ENCODE measurements around the gene MMP17. TPM values are rescaled to one million over a fixed set of nuclear protein-coding genes. Genes with fewer than 3 reads are reported as not detected.

MMP17 gene
- total and polyA plus RNA-seq, 5 donors from 2014 or later: 0.51 TPM; not detected in 4

GRCh38 chr12:131848753-131849152 lies 20.6 kb downstream of the MMP17 start:
- H3K4me1 Mint-ChIP-seq: no peaks in the 10 kb centered on the region
- DNase-seq (no peak), ATAC-seq (ENCODE audit: low read depth in 2 of 2) (no peak)
- Histone ChIP-seq H3K27ac (ENCODE audit: insufficient read depth, low read length, poor library complexity, severe bottlenecking) (no peak overlapping the region), H3K4me1 (ENCODE audit: control insufficient read depth, insufficient read depth, low read length, poor library complexity, severe bottlenecking) (no peaks in the 10 kb centered on the region), H3K36me3 (ENCODE audit: control insufficient read depth, insufficient read depth, low read length) (no peaks in the 10 kb centered on the region), H3K27me3 (ENCODE audit: control insufficient read depth, insufficient read depth, low read length) (no peaks in the 10 kb centered on the region), H3K9me3 (ENCODE audit: control insufficient read depth in 2 of 2, low read length in 2 of 2) (no peaks in the 10 kb centered on the region), H3K4me3 (ENCODE audit: low read depth, low read length) (no peak overlapping the region)
- peak overlapping the region in 1 of 3 donors; percentile 15 for H3K27ac Mint-ChIP-seq
- no peaks in the 10 kb centered on the region for H3K9me3 Mint-ChIP-seq
- no peaks in the 10 kb centered on the region for H3K36me3 Mint-ChIP-seq
- no peaks in the 10 kb centered on the region for H3K27me3 Mint-ChIP-seq
- H3K4me3 Mint-ChIP-seq: no peak overlapping the region

DNA sequence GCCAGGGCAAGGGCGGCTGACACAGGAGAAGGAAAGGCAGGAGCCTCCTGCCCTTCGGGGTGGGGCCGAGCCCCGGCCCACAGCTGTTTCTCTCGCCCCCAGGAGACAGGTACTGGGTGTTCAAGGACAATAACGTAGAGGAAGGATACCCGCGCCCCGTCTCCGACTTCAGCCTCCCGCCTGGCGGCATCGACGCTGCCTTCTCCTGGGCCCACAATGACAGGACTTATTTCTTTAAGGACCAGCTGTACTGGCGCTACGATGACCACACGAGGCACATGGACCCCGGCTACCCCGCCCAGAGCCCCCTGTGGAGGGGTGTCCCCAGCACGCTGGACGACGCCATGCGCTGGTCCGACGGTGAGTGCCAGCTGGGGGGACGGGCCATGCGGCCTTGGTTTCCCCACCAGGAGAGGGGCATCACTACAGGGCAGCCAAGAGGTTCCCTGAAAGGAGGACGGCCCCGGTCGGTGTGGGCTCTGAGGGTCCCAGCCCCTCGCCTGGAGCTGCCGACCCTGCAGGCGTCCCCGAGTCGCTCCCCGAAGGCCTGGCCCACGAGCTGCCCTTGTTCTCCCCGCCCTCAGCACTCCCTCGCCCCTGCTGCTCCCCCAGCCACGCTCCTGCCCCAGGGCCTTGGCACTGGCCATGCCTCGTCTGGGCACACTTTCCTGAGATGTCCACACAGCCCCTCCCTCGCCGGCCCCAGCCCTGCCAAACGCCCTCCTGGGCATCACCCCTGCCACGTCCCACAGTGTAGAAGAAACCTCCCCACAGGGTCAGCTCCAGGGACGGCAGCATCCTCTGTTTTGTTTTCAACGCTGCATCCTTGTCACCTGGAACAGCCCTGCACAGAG lies 21.7 kb downstream of the MMP17 start:
- Histone ChIP-seq H3K27ac (ENCODE audit: insufficient read depth, low read length, poor library complexity, severe bottlenecking) (no peak overlapping the region), H3K9me3 (ENCODE audit: control insufficient read depth in 2 of 2, low read length in 2 of 2) (no peaks in the 10 kb centered on the region), H3K27me3 (ENCODE audit: control insufficient read depth, insufficient read depth, low read length) (no peaks in the 10 kb centered on the region), H3K4me1 (ENCODE audit: control insufficient read depth, insufficient read depth, low read length, poor library complexity, severe bottlenecking) (no peaks in the 10 kb centered on the region), H3K4me3 (ENCODE audit: low read depth, low read length) (no peak overlapping the region), H3K36me3 (ENCODE audit: control insufficient read depth, insufficient read depth, low read length) (no peaks in the 10 kb centered on the region)
- Mint-ChIP-seq H3K36me3 (no peaks in the 10 kb centered on the region), H3K4me1 (no peaks in the 10 kb centered on the region), H3K4me3 (no peak overlapping the region), H3K27me3 (no peaks in the 10 kb centered on the region), H3K27ac (no peak overlapping the region), H3K9me3 (no peaks in the 10 kb centered on the region)
- DNase-seq (no peak), ATAC-seq (ENCODE audit: low read depth in 2 of 2) (no peak)

GRCh38 chr12:131850856-131851559 lies 22.8 kb downstream of the MMP17 start:
- DNase-seq: peak in 1 of 3 donors; percentile 31
- Mint-ChIP-seq H3K9me3 (peaks cover 0 to under 1% (median 0%) of the 10 kb centered on the region in 7 donors), H3K36me3 (no peaks in the 10 kb centered on the region), H3K27me3 (no peaks in the 10 kb centered on the region), H3K4me3 (no peak overlapping the region), H3K27ac (no peak overlapping the region), H3K4me1 (no peaks in the 10 kb centered on the region)
- H3K4me3 ChIP-seq (ENCODE audit: low read depth, low read length): no peak overlapping the region
- no peaks in the 10 kb centered on the region for H3K27me3 ChIP-seq (ENCODE audit: control insufficient read depth, insufficient read depth, low read length)
- no peaks in the 10 kb centered on the region for H3K36me3 ChIP-seq (ENCODE audit: control insufficient read depth, insufficient read depth, low read length)
- H3K27ac ChIP-seq (ENCODE audit: insufficient read depth, low read length, poor library complexity, severe bottlenecking): no peak overlapping the region
- peak in 1 of 2 donors; percentile 15 for ATAC-seq (ENCODE audit: low read depth in 2 of 2)
- H3K9me3 ChIP-seq (ENCODE audit: control insufficient read depth in 2 of 2, low read length in 2 of 2): no peaks in the 10 kb centered on the region
- no peaks in the 10 kb centered on the region for H3K4me1 ChIP-seq (ENCODE audit: control insufficient read depth, insufficient read depth, low read length, poor library complexity, severe bottlenecking)

- Histone ChIP-seq H3K4me1 (ENCODE audit: control insufficient read depth, insufficient read depth, low read length, poor library complexity, severe bottlenecking) (no peaks in the 10 kb centered on the region), H3K4me3 (ENCODE audit: low read depth, low read length) (no peak overlapping the region), H3K9me3 (ENCODE audit: control insufficient read depth in 2 of 2, low read length in 2 of 2) (no peaks in the 10 kb centered on the region), H3K27ac (ENCODE audit: insufficient read depth, low read length, poor library complexity, severe bottlenecking) (no peak overlapping the region), H3K27me3 (ENCODE audit: control insufficient read depth, insufficient read depth, low read length) (no peaks in the 10 kb centered on the region), H3K36me3 (ENCODE audit: control insufficient read depth, insufficient read depth, low read length) (no peaks in the 10 kb centered on the region)
- ATAC-seq (ENCODE audit: low read depth in 2 of 2): no peak
- no peak for DNase-seq
- H3K27ac Mint-ChIP-seq: peak overlapping the region in 1 of 3 donors; percentile 91
- peaks cover 0 to 4% (median 0%) of the 10 kb centered on the region in 7 donors for H3K9me3 Mint-ChIP-seq
- H3K4me1 Mint-ChIP-seq: no peaks in the 10 kb centered on the region
- no peaks in the 10 kb centered on the region for H3K36me3 Mint-ChIP-seq
- H3K27me3 Mint-ChIP-seq: no peaks in the 10 kb centered on the region
- H3K4me3 Mint-ChIP-seq: no peak overlapping the region
Measured at GRCh38 chr12:131851741-131852550, 23.8 kb downstream of the MMP17 start.

GRCh38 chr12:131852551-131853299 lies 24.5 kb downstream of the MMP17 start:
- no peak for DNase-seq

GRCh38 chr12:131853832-131854797 lies 25.9 kb downstream of the MMP17 start:
- Histone ChIP-seq H3K9me3 (ENCODE audit: control insufficient read depth in 2 of 2, low read length in 2 of 2) (no peaks in the 10 kb centered on the region), H3K27me3 (ENCODE audit: control insufficient read depth, insufficient read depth, low read length) (no peaks in the 10 kb centered on the region), H3K4me1 (ENCODE audit: control insufficient read depth, insufficient read depth, low read length, poor library complexity, severe bottlenecking) (no peaks in the 10 kb centered on the region), H3K36me3 (ENCODE audit: control insufficient read depth, insufficient read depth, low read length) (no peaks in the 10 kb centered on the region), H3K4me3 (ENCODE audit: low read depth, low read length) (no peak overlapping the region), H3K27ac (ENCODE audit: insufficient read depth, low read length, poor library complexity, severe bottlenecking) (no peak overlapping the region)
- no peaks in the 10 kb centered on the region for H3K36me3 Mint-ChIP-seq
- ATAC-seq (ENCODE audit: low read depth in 2 of 2) (no peak), DNase-seq (no peak)
- no peak overlapping the region for H3K27ac Mint-ChIP-seq
- no peaks in the 10 kb centered on the region for H3K4me1 Mint-ChIP-seq
- H3K27me3 Mint-ChIP-seq: no peaks in the 10 kb centered on the region
- no peak overlapping the region for H3K4me3 Mint-ChIP-seq
- peaks cover 0 to 4% (median 0%) of the 10 kb centered on the region in 7 donors for H3K9me3 Mint-ChIP-seq

More at GRCh38 chr12:131852551-131853299, 24.5 kb downstream of the MMP17 start:
- H3K4me1 ChIP-seq (ENCODE audit: control insufficient read depth, insufficient read depth, low read length, poor library complexity, severe bottlenecking): no peaks in the 10 kb centered on the region
- H3K27ac ChIP-seq (ENCODE audit: insufficient read depth, low read length, poor library complexity, severe bottlenecking): no peak overlapping the region
- Mint-ChIP-seq H3K27me3 (no peaks in the 10 kb centered on the region), H3K4me3 (no peak overlapping the region), H3K36me3 (no peaks in the 10 kb centered on the region), H3K4me1 (no peaks in the 10 kb centered on the region), H3K9me3 (peaks cover 0 to 4% (median 0%) of the 10 kb centered on the region in 7 donors), H3K27ac (no peak overlapping the region)
- H3K9me3 ChIP-seq (ENCODE audit: control insufficient read depth in 2 of 2, low read length in 2 of 2): no peaks in the 10 kb centered on the region
- no peaks in the 10 kb centered on the region for H3K36me3 ChIP-seq (ENCODE audit: control insufficient read depth, insufficient read depth, low read length)
- no peak for ATAC-seq (ENCODE audit: low read depth in 2 of 2)
- no peaks in the 10 kb centered on the region for H3K27me3 ChIP-seq (ENCODE audit: control insufficient read depth, insufficient read depth, low read length)
- H3K4me3 ChIP-seq (ENCODE audit: low read depth, low read length): no peak overlapping the region
